HL-60/S4 treated with phorbol 12-myristate 13-acetate at 8.2 ng/mL for 4 days and 3 days (cell line): ENCODE data around the gene RHOU.

Experiments used
- in situ Hi-C: fragments of 300-500 bp; cut with MboI; formaldehyde crosslinking; loops from 2 replicates; pipeline ENCODE4 v1.15.0; 2022; ENCODE audit warnings: low sequenced_read_pairs

Gene RHOU

DNA sequence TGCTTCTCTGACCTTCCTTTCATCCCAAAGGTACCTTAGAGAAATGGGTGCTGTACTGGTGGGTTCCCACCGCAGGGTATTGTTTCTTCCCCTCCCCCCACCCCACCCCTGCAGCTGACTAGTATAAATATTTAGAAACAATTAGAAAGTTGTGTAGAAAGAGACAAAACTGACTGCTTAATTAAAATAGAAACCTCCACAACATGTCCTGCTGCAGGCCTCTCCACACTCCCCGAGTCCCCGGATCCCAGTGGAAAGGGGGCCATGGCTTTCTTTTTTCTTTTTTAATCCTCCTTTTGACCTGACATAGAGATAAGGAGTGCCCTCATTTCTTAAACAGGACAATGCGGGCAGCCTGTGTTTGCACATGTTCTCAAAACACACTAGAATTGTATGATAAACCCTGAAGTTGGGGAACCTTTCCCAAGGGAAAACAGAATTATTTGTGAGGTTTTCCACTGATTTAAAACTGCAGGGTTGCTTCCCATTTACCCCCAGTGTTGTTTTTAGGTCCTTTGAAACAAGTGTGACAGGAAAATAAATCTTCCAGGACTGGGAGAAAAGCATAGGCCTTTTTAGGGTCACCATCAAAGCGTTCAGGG lies 1.7 kb downstream of the RHOU start:
- in situ Hi-C loops: no loop called here

DNA sequence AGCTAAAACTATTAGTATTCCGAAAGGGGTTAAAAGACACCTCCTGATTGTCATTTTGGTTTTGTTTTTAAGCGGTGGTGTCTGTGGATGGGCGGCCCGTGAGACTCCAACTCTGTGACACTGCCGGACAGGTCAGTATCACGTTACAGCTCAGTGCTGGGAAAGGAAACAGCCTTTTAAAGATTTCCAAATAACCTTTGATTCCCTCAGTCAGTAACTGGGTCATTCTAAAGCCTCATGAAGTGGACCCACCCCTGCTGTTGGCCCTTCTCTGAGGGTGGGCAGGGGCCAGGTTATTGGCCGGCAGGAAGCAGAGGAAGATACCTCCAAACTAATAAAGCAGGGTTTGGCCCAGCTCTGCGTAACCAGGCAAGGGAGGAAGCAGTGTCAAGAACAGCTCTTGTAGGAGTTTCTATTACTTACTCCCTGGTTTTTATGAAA lies 2.3 kb downstream of the RHOU start:
- in situ Hi-C loops: no loop called here

DNA sequence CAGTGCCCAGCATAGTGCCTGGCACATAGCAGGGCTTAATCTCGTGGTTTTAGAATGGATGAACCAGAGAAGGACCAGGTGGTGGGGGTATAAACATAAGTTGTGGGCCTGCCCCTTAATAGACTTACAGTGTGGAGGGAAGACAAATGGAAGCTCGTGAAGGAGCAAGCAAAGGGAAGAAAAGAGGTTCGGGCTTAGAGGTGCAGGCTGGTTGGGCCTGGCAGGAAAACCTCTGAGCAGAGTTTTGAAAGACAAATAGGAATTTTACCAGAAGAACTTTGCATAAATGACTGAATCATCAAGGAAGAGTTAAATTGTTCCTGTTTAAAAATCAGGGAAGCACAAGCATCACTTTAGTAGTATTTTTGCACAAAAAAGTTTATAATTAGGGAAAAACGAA lies 4.5 kb downstream of the RHOU start:
- in situ Hi-C loops: no loop called here

DNA sequence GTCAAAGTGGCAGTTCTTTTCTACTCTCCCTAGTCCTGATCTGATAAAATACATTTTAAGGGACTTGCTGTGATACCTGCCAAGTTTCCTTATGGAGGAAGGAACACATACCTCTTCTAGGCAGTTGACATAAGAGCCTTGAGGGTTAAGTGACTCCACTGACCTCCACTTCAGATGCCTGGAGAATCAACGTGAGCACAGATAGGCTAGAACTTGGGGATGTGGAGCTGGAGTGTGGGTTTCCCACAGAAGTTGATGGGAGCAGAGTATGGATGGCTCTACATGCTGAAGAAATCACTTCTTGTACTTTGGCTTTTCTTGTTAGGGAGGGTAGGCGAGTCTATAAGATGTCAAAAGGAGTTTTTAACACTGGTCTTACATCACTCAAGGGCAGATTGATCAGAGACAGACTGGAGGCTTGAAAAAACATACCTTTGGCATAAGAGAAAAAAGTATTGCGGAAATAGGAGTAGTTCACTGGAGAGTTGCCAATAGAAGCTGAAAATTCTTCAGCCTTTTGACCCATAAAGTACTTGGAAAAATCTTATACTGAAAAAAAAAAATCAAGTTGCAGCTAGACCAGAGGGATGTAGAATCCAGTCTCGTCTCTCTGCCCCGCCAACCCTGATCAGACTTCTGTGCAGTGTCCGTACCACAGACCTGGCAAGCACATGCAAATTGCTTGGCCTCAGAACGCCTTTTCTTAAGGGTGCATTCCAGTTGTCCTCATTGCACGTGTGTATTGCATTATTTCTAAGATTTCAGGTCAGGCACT lies 5.5 kb downstream of the RHOU start:
- in situ Hi-C loops: no loop called here

DNA sequence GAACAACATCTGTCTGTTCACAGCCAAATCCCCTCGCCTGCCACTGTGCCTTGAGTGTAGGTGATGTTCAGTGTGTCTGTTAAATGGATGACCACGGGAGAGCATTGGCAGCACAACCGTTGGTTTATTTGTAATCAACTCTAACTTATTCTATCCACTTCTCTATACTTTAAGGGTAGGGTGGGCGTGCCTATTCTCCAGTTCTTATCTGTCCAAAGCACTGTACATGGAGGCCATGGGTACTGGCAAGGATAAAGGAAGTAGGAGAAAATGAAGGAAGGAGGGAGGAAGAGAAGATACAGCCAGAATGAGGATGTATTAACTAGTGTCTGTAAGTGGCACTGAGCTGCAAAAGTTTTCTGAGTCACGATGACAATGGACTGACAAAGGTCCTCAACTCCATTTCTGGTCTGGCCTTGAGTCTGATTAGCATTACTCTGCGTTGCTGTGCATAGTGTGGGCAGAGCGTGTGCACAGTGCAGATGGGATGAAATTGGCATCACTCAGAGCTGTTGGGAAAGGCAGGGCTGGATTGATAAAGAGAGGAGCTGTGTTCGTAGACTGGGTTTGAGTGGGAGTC lies 7.1 kb downstream of the RHOU start:
- in situ Hi-C loops: no loop called here

DNA sequence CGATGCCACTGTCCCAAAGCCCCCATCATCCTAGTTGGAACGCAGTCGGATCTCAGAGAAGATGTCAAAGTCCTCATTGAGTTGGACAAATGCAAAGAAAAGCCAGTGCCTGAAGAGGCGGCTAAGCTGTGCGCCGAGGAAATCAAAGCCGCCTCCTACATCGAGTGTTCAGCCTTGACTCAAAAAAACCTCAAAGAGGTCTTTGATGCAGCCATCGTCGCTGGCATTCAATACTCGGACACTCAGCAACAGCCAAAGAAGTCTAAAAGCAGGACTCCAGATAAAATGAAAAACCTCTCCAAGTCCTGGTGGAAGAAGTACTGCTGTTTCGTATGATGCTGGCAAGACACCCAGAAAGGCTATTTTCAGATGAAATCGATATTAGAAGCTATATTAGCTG lies 8.1 kb downstream of the RHOU start:
- in situ Hi-C loops: no loop called here

DNA sequence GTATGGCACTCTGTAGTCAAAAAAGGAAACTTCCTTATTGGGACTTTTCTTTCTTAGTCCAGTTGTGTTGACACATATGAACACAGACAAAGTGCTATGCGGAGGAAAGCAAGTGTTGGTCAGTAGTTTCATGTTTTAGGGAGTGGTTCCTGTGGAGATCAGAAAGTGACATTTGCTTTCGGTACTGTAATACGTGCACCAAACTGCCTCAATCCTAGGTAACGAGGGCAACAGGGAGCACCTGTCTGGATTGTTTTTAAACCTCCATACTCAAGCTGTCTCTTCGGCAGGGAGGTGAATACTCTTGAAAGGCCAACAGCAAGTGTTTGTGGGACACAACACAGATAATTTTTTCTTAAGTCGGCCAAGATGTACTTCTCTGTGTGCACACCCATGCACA lies 9.1 kb downstream of the RHOU start:
- in situ Hi-C loops: no loop called here

DNA sequence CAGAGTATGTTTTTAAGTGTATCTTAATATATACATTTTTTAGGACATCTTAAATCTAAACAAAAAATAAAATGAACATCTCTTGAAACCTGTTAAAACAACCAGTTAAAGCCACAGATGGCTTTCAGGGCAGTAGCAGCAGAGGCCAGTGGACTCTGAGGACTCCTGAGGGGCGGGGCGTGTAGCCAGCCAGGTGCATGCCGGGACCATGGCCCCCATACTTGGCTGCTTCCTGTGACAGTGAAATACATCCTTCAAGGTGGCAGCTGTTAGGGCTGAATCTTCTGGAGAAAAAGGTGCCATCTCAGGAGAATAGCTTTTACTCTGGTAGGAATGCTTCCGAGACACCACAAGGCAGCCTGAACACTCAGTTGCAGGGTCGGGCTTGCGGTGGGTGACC lies 9.6 kb downstream of the RHOU start:
- in situ Hi-C loops: no loop called here

DNA sequence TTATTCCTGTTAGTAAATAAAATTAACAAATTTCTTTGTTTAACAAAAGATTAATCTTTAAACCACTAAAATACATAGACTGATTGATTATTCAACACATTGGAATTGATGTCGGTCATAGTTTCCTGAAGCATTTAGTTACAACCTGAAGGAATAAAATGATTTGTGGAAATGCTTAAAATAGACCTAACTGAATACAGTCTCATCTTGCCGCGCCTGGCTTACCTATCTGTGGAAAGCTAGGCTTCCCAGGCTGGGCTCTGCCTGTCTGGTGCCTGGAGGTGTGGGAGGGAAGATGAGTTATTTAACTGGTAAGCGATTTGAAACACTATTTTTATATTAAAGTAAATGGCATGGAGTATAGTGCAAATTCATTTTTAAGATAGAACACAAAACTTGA lies 10.2 kb downstream of the RHOU start:
- in situ Hi-C loops: no loop called here

DNA sequence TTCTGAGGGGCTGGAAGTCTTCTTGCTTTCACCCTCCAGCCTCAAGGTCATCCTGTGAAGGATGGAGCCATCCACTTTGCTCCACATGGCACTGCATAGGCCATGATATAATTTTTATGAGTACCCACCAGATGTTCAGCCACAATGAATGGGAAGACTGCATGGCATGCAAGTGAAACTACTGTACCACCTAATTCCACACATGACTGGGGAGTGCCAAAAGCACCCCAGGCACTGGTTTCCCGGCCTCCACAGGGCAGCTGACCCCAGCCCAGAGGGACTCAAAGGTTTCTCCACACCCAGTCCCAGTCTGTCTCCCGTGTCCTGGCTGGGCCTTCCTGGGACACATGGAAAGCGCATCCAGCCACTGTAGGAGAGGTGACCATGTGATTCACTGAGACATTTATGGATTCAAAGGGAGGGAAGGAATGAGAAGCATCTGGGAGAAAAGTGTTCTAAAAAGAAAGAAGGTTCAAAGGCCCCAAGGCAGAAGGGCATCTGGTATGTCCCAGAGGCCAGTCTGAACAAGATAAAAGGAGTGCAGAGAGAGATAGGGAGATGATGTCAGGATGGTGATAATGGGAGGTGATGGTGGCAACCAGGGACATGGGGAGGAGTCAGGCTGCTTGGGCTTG lies 12.1 kb downstream of the RHOU start:
- in situ Hi-C loops: no loop called here

DNA sequence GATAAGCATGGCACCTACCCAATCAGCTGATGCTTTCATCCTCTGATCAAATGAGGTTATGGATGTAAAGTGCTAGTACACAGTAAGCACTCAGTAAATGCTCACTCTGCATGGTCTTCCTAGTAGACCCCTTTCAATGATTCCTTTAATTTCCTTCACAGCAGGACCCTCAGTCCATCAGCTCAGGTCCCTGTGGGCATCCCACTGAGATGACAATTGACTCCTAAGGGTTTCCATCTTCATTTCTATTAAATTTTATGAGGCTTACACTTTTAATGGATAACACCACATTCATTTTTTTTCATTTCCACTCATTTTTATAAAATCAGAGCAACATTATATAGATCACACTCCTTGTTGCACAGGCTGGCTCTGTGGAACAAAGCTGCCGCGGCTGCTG lies 12.8 kb downstream of the RHOU start:
- in situ Hi-C loops: no loop called here

DNA sequence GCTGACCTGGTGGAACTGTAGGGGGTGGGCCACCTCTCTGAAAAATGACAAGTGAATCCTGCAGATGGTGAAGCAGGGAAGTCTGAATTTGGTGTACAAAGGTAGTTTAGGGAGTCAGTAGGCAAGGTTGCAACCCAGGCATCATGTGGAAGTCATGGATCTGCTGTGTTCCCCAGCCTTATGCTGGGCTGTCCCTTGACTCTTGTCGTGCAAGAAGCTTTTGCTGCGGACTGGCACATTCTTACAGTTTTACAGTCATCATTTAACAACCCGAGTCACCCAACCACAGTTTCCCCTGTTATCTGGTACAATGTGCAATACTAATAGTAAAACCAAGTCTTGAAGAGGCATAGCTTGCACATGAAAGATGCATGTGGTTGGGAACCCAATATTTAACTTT lies 13.2 kb downstream of the RHOU start:
- in situ Hi-C loops: no loop called here

DNA sequence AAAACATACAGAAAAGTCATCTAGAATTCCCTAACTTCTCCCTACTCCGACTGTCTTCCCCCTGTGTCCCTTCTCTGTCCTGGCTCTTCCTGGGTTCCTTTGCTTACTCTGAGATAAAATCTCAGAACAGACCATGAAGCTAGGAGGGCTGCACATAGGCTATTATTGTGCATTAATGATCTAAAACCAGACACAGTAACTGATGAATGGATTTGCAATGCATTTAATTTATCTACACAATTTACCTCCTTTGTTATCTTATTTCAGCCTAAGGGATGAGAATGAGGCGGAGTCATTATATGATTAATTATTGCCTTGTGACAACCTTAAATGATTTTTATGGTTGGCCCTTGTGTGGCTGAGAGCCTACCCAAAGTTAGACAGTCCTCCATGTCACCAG lies 14.5 kb downstream of the RHOU start:
- in situ Hi-C loops: no loop called here

DNA sequence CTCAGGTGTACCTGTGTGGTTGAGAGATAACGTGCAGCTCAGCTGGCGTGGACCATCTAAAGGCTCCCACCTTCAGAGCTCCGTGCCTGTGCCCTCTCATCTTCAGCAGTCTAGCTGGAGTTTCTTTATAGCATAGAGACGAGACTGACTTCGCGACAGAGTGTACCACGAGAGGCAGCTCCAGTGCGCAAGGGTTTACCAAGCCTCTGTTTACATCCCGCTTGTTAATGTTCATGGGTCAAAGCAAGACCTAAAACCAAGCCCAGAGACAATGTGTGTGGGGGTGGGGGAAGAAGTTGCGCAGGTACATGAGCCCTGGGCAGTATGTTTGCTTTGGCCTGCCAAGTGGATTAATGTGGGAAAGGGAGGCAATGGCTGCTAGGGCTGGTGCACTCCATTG lies 15.6 kb downstream of the RHOU start:
- in situ Hi-C loops: no loop called here

DNA sequence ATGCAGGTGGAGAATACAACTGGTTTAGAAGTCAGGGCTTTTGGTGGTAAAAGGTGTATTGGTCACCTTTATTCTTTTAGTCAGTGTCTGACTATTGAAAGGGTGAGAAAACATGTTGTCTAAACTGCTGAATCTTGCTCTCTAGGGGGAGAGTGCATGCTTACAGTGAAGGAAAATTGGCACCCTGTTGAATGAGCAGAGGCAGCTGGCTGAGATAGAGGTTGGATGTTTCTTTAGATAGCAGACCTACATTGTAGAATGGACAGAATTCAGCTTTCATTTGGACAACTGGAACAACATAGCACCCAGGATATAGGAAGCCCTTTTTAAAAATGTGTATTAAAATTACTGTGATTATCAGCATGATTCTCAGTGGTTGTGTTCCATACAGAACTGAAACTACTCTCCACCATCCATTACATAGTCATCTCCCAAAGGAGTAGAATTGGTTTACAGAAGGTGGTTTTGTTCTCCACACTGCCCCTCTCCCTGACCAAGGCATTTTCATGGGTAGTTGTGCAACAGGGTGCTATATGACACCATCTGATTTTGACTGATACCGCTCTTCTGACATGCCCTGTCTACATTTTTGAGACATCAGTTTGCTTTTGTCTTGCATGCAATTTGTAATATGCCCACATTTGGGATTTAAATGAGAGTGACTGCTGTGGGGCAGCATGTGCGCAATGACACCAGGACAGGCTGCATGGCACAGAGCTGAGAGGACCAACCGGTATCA lies 16.2 kb downstream of the RHOU start:
- in situ Hi-C loops: no loop called here

DNA sequence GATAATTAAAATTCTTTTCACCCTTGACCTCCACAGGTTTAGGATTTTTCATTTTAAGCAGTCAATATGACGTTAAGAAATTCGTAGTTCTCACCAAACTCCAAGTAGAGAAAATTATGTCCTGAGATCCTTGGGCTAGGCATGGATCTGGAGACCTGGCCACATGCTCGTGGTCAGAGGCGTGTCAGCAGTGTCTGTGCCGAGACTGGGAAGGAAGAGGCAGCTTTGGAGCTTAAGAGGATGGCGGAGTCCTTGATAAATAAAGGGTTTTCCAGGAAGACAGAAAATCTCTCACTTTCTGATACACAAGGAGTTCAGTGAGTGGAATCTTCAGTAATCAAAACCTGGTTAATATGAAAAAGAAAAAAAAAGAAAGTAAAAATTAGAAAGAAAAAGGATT lies 17.0 kb downstream of the RHOU start:
- in situ Hi-C loops: no loop called here

DNA sequence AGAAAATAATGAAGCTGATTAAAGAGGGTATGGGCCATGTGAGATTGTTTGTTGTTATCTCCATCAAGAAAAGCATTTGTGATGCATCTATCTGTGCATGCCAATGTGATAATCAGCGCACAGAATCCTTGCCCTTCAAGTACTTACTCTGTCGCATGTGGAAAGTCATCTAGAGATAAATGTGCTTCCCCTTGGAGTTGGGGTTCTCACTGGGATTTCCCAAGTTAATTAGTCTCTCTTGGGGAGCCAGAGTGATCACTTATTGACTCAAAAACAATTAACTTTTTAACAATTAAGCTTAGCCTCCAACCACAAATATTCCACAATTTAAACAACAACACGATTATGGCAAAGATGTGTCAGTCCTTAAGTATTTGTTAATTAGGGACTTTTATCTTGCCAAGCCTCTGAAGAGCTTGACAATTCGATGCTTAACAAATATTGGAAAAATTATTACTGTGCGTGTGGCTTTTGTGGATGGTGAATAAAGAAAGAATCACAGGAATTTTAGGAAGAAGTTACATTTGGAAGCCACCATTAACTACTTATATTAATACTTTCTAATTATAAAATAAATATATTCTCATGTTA lies 17.5 kb downstream of the RHOU start:
- in situ Hi-C loops: no loop called here

DNA sequence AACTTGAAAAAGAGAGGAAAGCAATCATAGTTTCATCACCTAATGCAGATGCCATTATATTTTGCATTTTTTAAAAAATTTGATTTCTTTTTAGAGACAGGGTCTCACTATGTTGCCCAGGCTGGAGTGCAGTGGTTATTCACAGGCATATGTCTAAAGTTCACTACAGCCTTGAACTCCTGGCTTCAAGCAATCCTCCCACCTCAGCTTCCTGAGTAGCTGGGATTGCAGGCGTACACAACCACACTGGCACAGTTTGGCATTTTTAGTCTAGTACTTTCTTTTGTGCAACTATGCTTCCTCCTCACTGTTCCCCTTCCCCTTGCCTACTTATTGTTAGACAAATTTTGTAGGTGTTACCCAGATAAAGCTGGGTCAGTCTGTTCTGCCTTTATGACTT lies 18.0 kb downstream of the RHOU start:
- in situ Hi-C loops: no loop called here

DNA sequence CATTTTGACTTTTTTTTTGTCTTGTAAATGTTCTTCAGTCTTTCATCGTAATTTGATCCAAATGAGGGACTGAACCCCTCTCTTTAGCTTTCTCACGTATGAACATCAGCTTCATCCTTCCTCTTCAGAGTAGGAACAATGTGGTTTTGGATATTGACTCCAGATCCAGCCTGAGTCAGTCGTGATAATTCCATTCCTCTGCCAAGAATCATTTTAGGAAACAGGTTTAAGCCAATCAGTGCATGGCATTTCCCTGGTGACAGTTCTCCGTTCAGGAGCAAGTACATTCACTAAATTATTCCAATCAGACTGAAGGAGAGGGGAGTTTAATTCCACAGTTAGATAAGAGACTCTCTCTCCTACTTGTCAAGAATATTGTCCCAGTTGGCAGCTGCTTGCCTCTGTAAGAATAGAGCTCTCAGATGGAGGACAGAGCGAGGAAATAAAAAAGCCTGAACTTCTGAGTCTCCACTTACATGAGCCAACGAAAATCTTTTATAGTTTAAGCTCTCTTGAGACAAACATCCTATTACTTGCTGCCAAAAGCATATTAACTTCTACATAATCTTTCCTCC lies 18.6 kb downstream of the RHOU start:
- in situ Hi-C loops: no loop called here

DNA sequence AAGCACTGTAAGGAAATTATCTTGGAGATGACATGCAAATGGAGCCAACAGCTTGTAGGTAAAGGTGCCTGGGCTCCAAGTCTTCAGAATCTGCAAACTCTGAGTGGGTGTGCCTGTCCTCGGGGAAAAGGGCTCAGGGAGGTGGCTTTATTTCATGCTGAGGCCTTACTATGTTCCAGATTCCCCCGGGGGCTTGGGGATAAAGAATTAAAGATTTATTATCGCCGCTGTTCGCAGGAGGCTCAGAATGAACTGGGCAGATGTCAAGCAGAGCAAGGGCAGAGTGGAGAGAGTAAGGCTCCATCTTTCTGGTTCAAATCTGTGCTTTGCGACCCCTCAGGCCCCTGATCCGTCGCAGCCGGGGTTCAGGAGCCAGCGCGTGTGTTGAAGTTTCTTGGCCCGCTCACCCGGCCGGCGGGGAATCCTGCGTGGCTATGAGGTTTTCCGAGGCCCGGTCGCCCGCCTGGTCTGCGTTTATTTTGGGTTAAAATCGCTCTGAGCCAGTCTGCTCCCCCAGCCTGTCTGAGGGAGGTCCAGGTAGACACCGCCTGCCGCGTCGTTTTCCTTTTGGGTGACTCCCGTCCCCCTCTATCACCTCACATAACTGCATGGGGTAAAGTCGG lies 19.5 kb downstream of the RHOU start:
- in situ Hi-C loops: no loop called here
